Measurements from ENCODE around the gene DST.

Gene DST

DNA sequence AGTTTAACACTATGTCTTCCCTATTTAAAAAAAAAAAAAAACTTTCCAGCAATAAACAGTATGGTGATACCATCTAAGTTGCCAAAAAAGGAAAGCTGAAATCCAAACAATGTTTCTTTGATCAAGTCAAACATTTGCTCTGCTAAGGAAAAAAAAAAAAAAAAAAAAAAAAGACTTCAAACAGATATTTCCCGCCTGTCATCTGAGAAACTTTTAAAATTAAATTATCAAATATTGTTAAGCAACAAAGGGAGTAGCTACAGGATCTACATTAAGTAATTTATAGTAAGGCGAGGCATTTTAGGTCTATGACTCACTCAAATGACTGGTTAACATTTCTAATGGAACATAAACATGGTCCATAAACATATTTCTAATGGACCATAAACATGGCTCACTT, 121.2 kb downstream of the DST start:
- Histone ChIP-seq H3K36me3 (ENCODE audit: control insufficient read depth, insufficient read depth, low read length) (no peaks in the 10 kb centered on the region), H3K27me3 (replicated peaks; ENCODE audit: control insufficient read depth, insufficient read depth, low read length, poor library complexity, severe bottlenecking) (no peaks in the 10 kb centered on the region), H3K4me3 (ENCODE audit: insufficient read depth, low read depth, low read length, poor library complexity, severe bottlenecking) (no peak overlapping the region), H3K27ac (ENCODE audit: insufficient read depth, low read length, poor library complexity, severe bottlenecking) (no peak overlapping the region), H3K9me3 (ENCODE audit: control insufficient read depth, low read length) (no peaks in the 10 kb centered on the region), H3K4me1 (ENCODE audit: control insufficient read depth, insufficient read depth, low read length, poor library complexity, severe bottlenecking) (no peaks in the 10 kb centered on the region)
- DNase-seq = no peak

- Histone ChIP-seq H3K4me3 (ENCODE audit: insufficient read depth, low read depth, low read length, poor library complexity, severe bottlenecking) (no peak overlapping the region), H3K4me1 (ENCODE audit: control insufficient read depth, insufficient read depth, low read length, poor library complexity, severe bottlenecking) (no peaks in the 10 kb centered on the region), H3K36me3 (ENCODE audit: control insufficient read depth, insufficient read depth, low read length) (no peaks in the 10 kb centered on the region), H3K27ac (ENCODE audit: insufficient read depth, low read length, poor library complexity, severe bottlenecking) (no peak overlapping the region), H3K27me3 (replicated peaks; ENCODE audit: control insufficient read depth, insufficient read depth, low read length, poor library complexity, severe bottlenecking) (no peaks in the 10 kb centered on the region), H3K9me3 (ENCODE audit: control insufficient read depth, low read length) (no peaks in the 10 kb centered on the region)
- DNase-seq = no peak
Observed at GRCh38 chr6:56520218-56520617, 122.5 kb downstream of the DST start.

DNA sequence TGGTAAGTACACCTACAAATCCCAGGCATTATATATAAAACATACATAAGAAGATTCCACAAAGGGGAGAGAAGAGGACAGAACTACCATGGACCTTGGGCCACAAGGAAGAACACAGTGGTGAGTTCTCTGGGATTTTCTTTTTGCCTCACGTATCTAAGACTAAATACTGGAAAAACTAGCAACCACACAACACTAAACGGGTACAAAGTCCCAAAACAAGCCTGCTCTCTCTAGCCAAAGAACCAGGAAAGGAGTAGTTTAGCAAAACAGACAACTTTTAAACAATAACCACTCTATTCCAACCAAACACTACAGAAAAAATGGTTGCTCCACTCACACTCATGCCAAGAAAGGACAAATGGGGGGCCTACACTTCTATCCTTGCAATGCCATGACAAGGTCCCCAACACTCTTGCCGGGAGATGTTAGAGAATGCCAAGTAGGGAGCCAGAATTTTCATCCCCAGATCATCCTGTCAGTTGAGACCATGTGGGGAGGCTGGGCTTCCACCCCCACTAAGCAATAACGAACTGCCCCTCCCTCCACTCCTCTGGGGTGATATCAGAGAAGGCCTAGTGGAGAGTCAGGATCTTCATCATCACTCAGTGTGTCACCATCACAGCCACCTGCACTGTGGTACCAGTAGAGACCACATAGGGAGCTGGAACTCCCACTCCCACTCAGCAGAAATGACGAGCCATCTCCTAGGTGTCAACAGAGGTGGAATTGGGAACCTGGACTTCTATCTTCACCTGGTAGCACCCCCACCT, 123.5 kb downstream of the DST start:
- Histone ChIP-seq H3K4me1 (ENCODE audit: control insufficient read depth, insufficient read depth, low read length, poor library complexity, severe bottlenecking) (no peaks in the 10 kb centered on the region), H3K9me3 (ENCODE audit: control insufficient read depth, low read length) (no peaks in the 10 kb centered on the region), H3K4me3 (ENCODE audit: insufficient read depth, low read depth, low read length, poor library complexity, severe bottlenecking) (no peak overlapping the region), H3K36me3 (ENCODE audit: control insufficient read depth, insufficient read depth, low read length) (no peaks in the 10 kb centered on the region), H3K27ac (ENCODE audit: insufficient read depth, low read length, poor library complexity, severe bottlenecking) (no peak overlapping the region), H3K27me3 (replicated peaks; ENCODE audit: control insufficient read depth, insufficient read depth, low read length, poor library complexity, severe bottlenecking) (no peaks in the 10 kb centered on the region)
- no peak for DNase-seq

DNA sequence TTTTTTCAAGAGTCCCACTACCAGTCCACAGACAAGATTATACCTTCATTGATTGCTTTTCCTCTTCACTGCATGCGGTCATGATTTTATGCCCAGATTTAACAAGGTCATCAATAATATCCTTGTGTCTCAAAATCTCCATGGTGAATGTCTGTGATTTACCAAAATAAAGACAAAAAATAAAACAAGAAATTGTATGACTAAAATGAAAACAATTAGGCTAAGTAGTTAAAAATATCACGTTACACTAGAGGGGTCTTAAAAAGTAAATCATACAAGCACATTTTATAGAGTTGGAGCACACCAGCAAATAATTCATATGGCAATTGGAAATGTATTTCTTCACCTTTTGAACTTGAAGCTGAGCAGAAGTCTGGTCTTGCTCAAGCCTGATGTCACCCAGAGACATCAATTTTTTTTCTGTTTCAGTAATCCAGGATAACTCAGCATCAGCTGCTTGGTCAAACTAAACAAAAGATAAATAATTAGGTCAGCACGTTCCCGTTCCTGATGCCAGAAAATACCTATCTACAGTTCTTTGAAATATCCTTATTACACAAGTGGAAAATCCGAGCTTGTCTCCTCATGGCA, 125.4 kb downstream of the DST start:
- H3K36me3 ChIP-seq (ENCODE audit: control insufficient read depth, insufficient read depth, low read length) = no peaks in the 10 kb centered on the region

GRCh38 chr6:56516003-56516402, 126.7 kb downstream of the DST start:
- no peak for DNase-seq
- Histone ChIP-seq H3K36me3 (ENCODE audit: control insufficient read depth, insufficient read depth, low read length) (no peaks in the 10 kb centered on the region), H3K27me3 (replicated peaks; ENCODE audit: control insufficient read depth, insufficient read depth, low read length, poor library complexity, severe bottlenecking) (no peaks in the 10 kb centered on the region), H3K4me3 (ENCODE audit: insufficient read depth, low read depth, low read length, poor library complexity, severe bottlenecking) (no peak overlapping the region), H3K4me1 (ENCODE audit: control insufficient read depth, insufficient read depth, low read length, poor library complexity, severe bottlenecking) (no peaks in the 10 kb centered on the region), H3K9me3 (ENCODE audit: control insufficient read depth, low read length) (no peaks in the 10 kb centered on the region), H3K27ac (ENCODE audit: insufficient read depth, low read length, poor library complexity, severe bottlenecking) (no peak overlapping the region)

More for the DNA sequence above, 125.4 kb downstream of the DST start:
- Histone ChIP-seq H3K9me3 (ENCODE audit: control insufficient read depth, low read length) (no peaks in the 10 kb centered on the region), H3K27me3 (replicated peaks; ENCODE audit: control insufficient read depth, insufficient read depth, low read length, poor library complexity, severe bottlenecking) (no peaks in the 10 kb centered on the region), H3K27ac (ENCODE audit: insufficient read depth, low read length, poor library complexity, severe bottlenecking) (no peak overlapping the region), H3K4me3 (ENCODE audit: insufficient read depth, low read depth, low read length, poor library complexity, severe bottlenecking) (no peak overlapping the region), H3K4me1 (ENCODE audit: control insufficient read depth, insufficient read depth, low read length, poor library complexity, severe bottlenecking) (no peaks in the 10 kb centered on the region)
- no peak for DNase-seq

DNA sequence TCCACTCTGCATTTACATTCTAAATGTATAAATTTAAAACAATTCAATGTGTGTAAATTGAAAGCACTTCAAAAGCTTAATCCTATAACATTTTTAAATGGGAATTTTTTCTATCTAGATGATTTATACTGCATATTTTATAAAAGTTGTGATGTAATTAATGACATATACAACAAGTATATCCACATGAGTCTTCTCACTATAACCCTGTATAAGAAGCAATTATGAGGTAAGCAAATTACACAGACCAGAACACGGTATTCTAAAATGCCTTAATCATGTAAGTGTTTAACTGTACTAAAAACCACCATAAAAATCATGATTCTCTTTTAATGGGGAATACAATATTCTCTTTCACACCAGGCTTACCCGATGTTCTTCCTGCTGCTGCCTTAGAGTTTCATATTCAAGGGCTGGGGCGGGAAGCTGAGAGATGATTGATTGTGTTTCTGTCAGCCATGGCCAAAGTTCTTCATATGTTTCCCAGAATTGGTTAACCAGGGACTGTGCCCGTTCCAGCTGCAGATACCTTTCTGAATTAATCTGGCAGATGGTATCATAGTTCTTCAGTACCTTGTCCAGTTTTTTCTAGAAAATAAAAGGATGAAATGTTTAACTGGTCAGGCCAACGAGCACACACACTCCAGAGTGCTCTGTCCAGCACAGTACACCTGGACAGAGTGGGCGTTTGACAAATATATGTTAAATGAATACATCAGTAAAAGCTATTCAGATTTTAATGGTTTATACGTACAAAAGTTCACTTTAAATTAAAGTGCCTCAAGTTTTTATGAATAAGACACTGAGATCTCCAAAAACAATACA, 127.4 kb downstream of the DST start:
- H3K27ac ChIP-seq (ENCODE audit: insufficient read depth, low read length, poor library complexity, severe bottlenecking) = no peak overlapping the region
- DNase-seq = no peak
- no peaks in the 10 kb centered on the region for H3K9me3 ChIP-seq (ENCODE audit: control insufficient read depth, low read length)
- no peaks in the 10 kb centered on the region for H3K4me1 ChIP-seq (ENCODE audit: control insufficient read depth, insufficient read depth, low read length, poor library complexity, severe bottlenecking)
- no peak overlapping the region for H3K4me3 ChIP-seq (ENCODE audit: insufficient read depth, low read depth, low read length, poor library complexity, severe bottlenecking)
- no peaks in the 10 kb centered on the region for H3K36me3 ChIP-seq (ENCODE audit: control insufficient read depth, insufficient read depth, low read length)
- no peaks in the 10 kb centered on the region for H3K27me3 ChIP-seq (replicated peaks; ENCODE audit: control insufficient read depth, insufficient read depth, low read length, poor library complexity, severe bottlenecking)

- no peaks in the 10 kb centered on the region for H3K4me1 ChIP-seq (ENCODE audit: control insufficient read depth, insufficient read depth, low read length, poor library complexity, severe bottlenecking)
- H3K9me3 ChIP-seq (ENCODE audit: control insufficient read depth, low read length) = no peaks in the 10 kb centered on the region
- H3K4me3 ChIP-seq (ENCODE audit: insufficient read depth, low read depth, low read length, poor library complexity, severe bottlenecking) = no peak overlapping the region
- H3K36me3 ChIP-seq (ENCODE audit: control insufficient read depth, insufficient read depth, low read length) = no peaks in the 10 kb centered on the region
- no peak overlapping the region for H3K27ac ChIP-seq (ENCODE audit: insufficient read depth, low read length, poor library complexity, severe bottlenecking)
- no peak for DNase-seq
- H3K27me3 ChIP-seq (replicated peaks; ENCODE audit: control insufficient read depth, insufficient read depth, low read length, poor library complexity, severe bottlenecking) = no peaks in the 10 kb centered on the region
Observed at GRCh38 chr6:56514395-56514794, 128.3 kb downstream of the DST start.

- H3K9me3 ChIP-seq (ENCODE audit: control insufficient read depth, low read length) = no peaks in the 10 kb centered on the region
- H3K4me3 ChIP-seq (ENCODE audit: insufficient read depth, low read depth, low read length, poor library complexity, severe bottlenecking) = no peak overlapping the region
- DNase-seq = no peak
- no peaks in the 10 kb centered on the region for H3K4me1 ChIP-seq (ENCODE audit: control insufficient read depth, insufficient read depth, low read length, poor library complexity, severe bottlenecking)
- no peak overlapping the region for H3K27ac ChIP-seq (ENCODE audit: insufficient read depth, low read length, poor library complexity, severe bottlenecking)
- no peaks in the 10 kb centered on the region for H3K36me3 ChIP-seq (ENCODE audit: control insufficient read depth, insufficient read depth, low read length)
- no peaks in the 10 kb centered on the region for H3K27me3 ChIP-seq (replicated peaks; ENCODE audit: control insufficient read depth, insufficient read depth, low read length, poor library complexity, severe bottlenecking)
Observed at GRCh38 chr6:56513631-56514030, 129.1 kb downstream of the DST start.

GRCh38 chr6:56511591-56511990, 131.1 kb downstream of the DST start:
- Histone ChIP-seq H3K9me3 (ENCODE audit: control insufficient read depth, low read length) (no peaks in the 10 kb centered on the region), H3K4me1 (ENCODE audit: control insufficient read depth, insufficient read depth, low read length, poor library complexity, severe bottlenecking) (no peaks in the 10 kb centered on the region), H3K36me3 (ENCODE audit: control insufficient read depth, insufficient read depth, low read length) (no peaks in the 10 kb centered on the region), H3K27me3 (replicated peaks; ENCODE audit: control insufficient read depth, insufficient read depth, low read length, poor library complexity, severe bottlenecking) (no peaks in the 10 kb centered on the region), H3K27ac (ENCODE audit: insufficient read depth, low read length, poor library complexity, severe bottlenecking) (no peak overlapping the region), H3K4me3 (ENCODE audit: insufficient read depth, low read depth, low read length, poor library complexity, severe bottlenecking) (no peak overlapping the region)
- DNase-seq = no peak

DNA sequence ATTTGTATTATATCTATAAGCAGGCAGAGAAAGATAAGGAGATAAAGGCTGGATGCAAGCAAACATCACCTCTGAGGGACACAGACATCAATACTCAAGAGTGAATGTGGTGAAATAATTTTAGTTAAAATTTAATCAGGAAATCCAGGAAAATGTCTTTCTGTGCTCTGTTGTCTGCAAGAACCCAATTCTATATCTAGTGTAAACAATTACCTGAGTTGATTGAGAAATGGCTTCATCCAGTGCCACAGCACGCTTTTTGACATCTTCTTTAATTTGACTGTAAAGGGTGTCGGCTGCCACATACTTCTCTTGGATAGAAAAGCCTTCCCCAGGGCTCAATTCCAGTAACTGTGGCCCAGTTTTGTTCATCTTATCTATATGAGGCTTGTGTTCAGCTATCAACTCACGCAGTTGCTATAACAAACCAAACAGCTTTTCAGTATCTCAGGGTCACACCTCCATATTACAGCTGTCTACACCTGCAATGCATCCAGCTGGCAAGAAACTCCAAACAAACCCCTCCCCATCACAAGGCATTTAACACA, 131.6 kb downstream of the DST start:
- H3K4me3 ChIP-seq (ENCODE audit: insufficient read depth, low read depth, low read length, poor library complexity, severe bottlenecking) = no peak overlapping the region
- H3K27me3 ChIP-seq (replicated peaks; ENCODE audit: control insufficient read depth, insufficient read depth, low read length, poor library complexity, severe bottlenecking) = no peaks in the 10 kb centered on the region
- no peaks in the 10 kb centered on the region for H3K36me3 ChIP-seq (ENCODE audit: control insufficient read depth, insufficient read depth, low read length)
- no peaks in the 10 kb centered on the region for H3K4me1 ChIP-seq (ENCODE audit: control insufficient read depth, insufficient read depth, low read length, poor library complexity, severe bottlenecking)
- H3K27ac ChIP-seq (ENCODE audit: insufficient read depth, low read length, poor library complexity, severe bottlenecking) = no peak overlapping the region
- no peaks in the 10 kb centered on the region for H3K9me3 ChIP-seq (ENCODE audit: control insufficient read depth, low read length)
- DNase-seq = no peak

Data from effector memory CD4-positive, alpha-beta T cell (primary cell).